GM19324 (cell line): Measurements from ENCODE around the gene PRKACG.
"Not testable (repeated sequence)": the region's sequence is repeated elsewhere in the genome, so short reads cannot be mapped to it uniquely, and the experiment has no call there.

ENCODE experiments used
- ATAC-seq: cut with Tn5 transposase; IDR thresholded peaks from one replicate; pipeline ENCODE4 v1.9.1; 2021; ENCODE audit warnings: mild to moderate bottlenecking, moderate library complexity; ENCODE audit not compliant: unreplicated experiment, low FRiP score

Gene PRKACG

DNA sequence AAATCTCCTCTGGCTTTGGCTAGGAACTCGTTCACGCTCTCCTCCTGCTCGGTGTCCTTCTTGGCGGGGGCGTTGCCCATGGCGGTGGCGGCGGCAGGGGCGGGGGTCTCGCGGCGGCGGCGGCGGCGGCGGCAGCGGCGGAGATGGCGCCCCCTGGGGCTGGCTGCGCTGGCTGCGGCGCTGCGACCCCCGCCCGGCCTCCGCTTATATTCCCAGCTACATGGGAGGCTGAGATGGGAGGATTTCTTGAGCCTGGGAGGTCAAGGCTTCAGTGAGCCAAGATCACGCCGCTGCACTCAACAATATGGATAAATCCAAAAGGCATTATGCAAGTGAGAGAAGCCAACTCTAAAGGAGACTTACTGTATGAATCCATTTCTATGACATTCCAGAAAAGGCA is at the start of gene PRKACG:
Gene PRKACG (minus strand): TSS at position 101 of the 400 bp plus-strand sequence. CDS start 21 bp downstream, at position 80.
- ATAC-seq = no peak

DNA sequence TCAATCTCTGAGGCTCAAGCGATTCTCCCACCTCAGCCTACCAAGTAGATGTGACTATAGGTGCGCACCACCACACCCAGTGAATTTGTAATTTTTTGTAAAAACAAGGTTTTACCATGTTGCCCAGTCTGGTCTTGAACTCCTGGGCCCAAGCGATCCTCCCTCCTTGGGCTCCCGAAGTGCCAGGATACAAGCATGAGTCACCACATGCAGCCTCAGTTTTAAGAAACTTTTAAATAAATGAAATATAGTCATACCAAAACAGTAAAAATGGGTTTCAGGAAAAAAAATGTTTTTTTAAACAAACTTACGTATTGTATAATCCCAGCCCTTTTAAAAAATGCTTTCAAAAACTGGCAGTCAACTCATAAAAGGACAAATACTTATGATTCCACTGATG is 48.3 kb upstream of the PRKACG start:
- ATAC-seq = no peak

DNA sequence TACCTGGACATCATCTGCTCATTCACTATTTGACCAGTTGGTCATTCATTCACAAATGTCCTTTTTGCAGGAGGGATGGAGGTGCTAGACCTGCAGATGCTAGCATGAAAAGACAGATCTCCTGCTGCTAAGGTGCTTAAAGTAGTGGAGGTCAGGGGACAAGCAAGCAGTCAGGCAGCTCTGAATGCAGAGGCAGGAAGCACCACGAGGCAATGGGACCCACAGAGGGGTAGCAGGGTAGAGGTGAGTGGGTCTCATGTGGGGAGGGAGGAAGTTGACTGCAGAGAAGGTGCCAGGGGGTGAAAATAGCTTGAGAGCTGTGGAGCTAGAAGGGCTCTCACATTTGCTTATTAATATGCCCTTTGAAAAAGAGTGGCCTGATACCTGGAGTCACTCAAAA is 46.9 kb upstream of the PRKACG start:
- ATAC-seq = no peak

DNA sequence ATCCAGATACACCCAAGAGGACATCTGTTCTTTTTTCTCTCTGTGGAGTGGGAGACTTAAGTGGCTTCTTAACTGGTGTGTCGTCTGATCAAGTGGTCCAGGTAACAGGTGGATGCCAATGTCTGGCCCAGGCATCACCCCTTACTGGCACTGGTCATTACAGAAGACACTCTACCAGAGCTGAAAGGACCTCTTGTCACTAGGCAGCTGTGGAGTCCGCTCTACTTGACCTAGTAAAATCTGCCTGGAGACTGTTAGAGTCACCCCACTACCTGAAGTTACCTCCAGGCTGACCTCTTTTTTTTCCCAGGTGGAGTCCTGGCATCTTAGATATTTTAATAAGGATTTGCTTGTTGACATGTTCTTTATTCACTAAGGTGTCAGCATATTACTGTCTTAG is 44.2 kb upstream of the PRKACG start:
- ATAC-seq = no peak

DNA sequence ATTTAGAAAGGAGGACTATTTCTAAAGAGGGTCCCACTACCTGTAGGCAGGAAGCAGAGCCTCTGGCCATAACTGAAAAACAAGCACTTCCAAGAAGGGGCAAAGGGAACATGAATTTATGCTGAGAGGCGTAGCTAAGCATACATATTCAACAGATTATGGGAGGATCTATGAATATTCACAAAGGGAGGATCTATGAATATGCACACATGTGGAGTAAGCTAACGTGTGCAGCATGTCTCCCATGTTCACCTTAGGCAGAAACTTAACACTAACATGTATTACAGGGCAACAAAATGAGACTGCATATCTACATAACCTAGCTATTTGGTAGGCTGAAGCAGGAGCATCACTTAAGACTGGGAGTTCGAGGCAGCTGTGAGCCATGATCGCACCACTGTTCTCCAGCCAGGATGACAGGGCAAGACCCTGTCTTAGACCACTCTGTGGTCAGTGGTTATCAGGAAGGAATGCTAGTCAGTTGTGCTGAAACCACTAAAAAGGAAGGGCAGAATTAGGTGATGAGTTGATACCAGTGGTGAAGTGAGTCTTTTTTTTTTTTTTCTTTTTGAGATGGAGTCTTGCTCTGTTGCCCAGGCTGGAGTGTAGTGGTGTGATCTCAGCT is 42.4 kb upstream of the PRKACG start:
- ATAC-seq = no peak

DNA sequence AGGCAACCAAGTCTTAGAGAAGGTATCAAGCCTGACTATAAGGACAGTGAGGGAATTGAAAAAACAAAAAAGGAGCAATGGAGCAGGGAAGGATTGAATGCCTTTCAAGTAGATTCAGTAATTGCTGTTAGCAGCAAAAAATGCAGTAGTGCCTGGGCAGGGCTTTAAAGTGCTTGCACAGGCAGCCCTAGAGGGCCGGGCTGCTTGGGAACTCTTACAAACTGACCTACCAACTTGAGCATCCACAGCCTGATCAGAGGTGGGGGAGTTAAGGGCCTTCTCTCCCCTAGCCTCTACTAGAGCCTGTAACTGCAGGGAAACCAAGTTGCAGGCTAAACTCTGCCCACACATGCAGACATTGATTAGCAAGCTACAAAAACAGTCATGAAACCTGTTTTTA is 41.1 kb upstream of the PRKACG start:
- ATAC-seq = no peak

DNA sequence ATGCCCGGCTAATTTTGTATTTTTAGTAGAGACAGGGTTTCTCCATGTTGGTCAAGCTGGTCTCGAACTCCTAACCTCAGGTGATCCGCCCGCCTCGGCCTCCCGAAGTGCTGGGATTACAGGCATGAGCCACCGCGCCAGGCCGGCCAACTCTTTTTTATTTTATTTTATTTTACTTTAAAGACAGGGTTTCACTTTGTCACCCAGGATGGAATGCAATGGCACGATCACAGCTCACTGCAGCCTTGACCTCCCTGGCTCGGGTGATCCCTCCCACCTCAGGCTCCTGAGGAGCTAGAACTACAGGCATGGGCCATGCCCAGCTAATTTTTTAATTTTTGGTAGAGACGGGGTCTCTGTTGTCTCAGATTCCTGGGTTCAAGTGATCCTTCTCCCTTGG is 37.0 kb upstream of the PRKACG start:
- not testable (repeated sequence) for ATAC-seq

DNA sequence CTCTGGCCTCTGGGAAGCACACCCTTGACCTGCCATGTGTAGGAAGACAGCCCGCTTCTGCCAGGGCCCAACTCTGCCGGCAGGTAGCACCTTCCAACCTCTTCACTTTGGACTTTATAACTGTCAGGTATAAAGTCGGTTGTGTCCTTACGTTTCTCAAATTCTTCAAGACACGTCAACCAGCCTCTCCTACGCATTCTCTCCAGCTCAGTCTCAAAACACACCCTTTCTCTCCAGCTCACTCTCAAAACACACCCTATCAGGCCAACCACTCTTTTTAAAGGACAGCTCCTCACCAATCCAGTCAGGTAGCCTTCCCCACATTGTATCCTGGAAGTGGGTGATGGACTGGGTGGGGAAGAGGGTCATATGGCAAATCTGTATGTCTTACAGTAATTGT is 35.2 kb upstream of the PRKACG start:
- no peak for ATAC-seq

DNA sequence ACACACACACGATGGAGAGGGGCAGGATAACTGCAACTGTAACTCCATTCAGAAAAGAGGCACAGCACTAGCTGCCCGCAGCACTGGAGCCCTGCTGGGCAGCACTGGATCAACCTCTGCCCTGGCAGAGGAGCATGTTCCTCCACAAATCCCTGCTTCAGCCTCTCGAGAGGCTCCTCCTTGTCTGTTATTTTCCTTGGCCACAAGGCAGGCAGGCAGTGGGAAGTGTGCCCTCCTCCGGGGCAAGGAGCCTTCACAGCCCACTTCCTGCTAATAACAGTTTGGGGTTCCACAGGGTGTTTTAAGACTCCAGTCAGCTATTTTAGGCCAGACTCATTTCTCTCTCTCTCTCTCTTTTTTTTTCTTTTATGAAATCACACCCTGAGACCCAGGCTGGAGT is 33.5 kb upstream of the PRKACG start:
- no peak for ATAC-seq

DNA sequence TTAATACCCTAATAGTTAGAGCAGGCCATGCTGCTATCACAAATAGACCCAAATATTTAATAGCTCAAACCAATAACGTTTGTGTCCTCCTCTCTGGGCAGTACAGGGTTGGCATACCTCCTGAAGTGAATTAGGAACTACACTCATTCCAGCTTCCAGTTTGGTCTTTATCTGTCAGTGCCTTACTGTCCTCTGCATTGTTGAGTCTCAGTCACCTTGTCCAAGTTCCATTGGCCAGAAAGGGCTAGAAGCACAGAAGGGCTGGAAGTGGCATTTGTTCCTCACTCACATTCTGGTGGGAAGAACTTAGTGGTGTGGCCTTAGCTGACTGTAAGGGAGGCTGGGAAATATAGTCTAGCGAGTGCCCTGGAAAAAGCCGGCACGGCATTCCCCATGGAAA is 32.8 kb upstream of the PRKACG start:
- ATAC-seq = no peak

DNA sequence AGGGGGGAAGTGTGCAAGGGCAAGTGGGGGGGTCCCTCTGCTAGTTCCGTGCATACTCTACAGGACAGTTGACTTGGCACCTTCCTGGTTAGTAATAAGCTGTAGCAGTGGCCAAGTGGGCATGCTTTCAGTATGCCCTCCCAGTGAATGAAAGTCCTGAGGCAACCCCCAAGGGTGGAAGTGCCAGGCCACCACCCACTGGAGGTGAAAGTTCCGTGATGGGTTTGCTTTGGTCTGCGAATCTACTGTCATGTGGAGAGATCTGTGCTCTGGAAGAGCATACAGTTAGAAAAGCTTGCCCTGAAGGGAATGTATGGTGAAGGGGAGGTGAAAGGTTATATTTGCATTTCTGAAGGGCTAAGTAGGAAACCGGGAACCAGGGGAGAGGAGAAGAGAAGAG is 31.9 kb upstream of the PRKACG start:
- no peak for ATAC-seq

DNA sequence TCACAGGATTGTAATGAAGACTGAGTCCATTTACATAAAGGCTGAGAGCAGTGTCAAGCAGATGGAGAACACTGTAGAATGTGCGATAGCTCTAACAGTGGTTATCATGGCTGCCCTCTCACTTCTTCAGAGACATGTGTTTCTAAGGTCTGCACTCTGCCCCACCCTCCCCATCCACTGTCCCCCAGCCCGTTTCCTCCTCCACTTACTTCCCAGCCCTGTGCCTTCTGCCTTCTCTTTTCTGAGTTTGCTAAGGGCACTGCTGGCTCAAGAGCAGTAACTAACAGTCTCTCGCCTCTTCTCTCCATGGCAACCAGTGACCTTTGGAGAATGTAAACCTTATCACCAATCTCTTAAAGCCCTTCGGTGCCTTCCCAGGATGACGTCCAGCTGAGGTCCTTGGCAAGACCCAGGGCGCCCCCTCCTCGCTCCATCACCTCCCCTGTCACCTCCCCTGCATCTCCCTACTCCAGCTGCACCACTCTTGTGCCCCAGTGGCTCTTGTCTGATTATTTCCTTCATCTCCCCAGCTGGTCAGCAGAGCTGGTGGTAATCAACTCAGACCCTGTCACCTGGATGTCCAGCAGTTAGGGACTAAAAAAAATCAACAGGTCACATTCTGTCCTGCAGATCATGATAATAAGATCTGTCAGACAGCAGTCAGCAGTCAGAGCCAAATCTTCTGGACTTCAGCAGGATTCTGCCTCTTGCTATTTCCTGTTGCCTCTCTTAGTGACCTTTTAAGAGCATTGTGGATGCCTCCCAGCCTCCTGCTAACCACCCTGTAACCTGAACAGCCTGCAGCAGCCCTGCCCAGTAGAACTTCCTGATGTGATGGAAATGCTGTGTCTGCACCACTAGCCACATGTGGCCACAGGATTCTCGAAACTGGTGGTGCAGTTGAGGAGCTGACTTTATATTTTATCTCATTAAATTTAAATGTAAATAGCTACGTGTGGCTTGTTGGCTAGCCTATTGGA is 30.6 kb upstream of the PRKACG start:
- no peak for ATAC-seq

DNA sequence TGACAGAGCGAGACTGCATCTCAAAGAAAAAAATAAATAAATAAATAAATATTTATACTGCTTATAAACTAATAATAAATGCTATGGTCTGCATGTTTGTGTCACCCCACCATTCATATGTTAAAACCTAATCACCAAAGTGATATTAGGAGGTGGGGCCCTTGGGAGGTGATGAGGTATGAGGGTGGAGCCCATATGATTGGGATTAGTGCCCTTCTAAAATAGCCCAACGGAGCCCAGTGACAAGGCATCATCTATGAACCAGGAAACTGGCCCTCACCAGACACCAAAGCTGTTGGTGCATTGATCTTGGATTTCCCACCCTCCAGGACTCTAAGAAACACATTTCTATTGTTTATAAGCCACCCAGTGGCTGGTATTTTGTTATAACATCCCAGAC is 26.7 kb upstream of the PRKACG start:
- no peak for ATAC-seq

DNA sequence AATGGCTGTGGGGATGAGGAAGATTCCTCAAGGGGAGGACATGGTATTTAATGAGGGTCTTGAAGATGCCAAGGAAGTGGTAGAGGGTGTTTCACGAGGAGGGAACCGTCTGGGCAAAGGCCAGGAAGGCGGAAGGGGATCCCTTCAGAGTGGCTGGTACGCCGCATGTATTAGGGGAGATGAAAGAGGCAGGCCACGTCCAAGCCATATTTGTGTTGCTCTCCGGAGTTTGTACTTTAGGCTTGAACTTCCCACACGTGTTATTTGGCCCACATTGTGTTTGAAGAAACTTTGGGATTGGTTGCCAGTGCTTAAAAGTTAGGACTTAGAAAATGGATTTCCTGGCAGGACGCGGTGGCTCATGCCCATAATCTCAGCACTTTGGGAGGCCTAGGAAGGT is 22.9 kb upstream of the PRKACG start:
- no peak for ATAC-seq

DNA sequence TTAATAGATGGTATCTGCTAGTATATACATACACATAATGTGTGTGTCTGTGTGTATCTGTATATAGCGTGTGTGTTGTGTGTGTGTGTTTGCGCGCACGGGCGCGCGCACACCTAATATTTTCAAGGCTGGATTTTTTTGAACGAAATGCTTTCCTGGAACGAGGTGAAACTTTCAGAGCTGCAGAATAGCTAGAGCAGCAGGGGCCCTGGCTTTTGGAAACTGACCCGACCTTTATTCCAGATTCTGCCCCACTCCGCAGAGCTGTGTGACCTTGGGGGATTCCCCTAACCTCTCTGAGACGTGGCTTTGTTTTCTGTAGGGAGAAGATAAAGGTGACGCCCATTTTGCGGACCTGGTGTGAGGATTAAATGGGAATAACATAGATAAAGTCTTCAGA is 22.4 kb upstream of the PRKACG start:
- no peak for ATAC-seq

DNA sequence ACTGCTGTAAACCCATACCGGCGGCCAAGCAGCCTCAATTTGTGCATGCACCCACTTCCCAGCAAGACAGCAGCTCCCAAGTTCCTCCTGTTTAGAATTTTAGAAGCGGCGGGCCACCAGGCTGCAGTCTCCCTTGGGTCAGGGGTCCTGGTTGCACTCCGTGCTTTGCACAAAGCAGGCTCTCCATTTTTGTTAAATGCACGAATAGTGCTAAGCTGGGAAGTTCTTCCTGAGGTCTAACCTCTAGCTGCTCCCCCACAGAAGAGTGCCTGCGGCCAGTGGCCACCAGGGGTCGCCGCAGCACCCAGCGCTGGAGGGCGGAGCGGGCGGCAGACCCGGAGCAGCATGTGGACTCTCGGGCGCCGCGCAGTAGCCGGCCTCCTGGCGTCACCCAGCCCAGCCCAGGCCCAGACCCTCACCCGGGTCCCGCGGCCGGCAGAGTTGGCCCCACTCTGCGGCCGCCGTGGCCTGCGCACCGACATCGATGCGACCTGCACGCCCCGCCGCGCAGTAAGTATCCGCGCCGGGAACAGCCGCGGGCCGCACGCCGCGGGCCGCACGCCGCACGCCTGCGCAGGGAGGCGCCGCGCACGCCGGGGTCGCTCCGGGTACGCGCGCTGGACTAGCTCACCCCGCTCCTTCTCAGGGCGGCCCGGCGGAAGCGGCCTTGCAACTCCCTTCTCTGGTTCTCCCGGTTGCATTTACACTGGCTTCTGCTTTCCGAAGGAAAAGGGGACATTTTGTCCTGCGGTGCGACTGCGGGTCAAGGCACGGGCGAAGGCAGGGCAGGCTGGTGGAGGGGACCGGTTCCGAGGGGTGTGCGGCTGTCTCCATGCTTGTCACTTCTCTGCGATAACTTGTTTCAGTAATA is 21.8 kb upstream of the PRKACG start, which contains the start of gene FXN:
Gene FXN (plus strand): TSS at position 315 of the 871 bp plus-strand sequence. CDS start 31 bp downstream, at position 346.
- ATAC-seq = peak; percentile 95

DNA sequence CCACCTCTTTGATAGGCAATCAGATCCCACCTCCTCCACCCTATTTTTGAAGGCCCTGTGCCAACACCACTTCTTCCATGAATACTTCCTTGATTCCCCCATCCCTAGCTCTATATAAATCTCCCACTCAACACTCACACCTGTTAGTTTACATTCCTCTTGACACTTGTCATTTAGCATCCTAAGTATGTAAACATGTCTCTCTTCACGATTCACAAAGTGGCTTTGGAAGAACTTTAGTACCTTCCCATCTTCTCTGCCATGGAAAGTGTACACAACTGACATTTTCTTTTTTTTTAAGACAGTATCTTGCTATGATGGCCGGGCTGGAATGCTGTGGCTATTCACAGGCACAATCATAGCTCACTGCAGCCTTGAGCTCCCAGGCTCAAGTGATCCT is 20.2 kb upstream of the PRKACG start:
- no peak for ATAC-seq

DNA sequence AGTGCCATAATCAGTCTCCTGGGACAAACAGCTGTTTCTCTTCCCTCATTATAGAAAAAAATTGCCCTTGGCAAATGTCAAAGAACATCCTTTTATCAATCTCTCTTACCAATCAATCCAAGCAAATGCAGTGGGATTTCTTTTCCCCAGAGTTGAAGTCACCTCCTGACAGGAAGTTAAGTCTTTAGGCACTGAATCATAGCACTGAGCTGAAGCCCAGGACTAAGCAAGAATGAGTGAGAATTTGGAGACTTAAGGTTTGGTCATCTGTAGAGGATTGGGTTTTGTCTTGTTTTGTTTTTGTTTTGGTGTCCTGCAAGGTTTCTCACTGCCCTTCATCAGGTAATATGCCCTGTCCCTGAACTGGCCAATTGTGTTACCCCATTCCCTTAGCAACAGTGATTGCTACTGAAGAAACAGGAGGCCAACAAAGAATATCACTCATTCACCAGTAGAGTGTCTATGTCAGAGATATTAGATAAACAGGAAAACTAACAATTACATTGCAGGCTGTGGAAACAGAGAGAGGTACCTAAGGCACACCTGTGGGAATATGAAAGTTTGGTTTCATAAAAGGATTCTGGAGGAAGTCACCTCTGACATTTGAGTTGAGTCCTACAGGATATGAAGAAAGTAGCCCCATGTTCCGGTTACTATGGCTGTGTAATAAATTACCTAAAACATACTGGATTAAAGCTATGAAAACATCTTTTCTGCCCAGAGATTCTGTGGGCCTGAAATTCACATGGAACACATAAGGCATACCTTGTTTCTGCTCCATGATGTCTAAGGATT is 17.1 kb upstream of the PRKACG start:
- no peak for ATAC-seq

DNA sequence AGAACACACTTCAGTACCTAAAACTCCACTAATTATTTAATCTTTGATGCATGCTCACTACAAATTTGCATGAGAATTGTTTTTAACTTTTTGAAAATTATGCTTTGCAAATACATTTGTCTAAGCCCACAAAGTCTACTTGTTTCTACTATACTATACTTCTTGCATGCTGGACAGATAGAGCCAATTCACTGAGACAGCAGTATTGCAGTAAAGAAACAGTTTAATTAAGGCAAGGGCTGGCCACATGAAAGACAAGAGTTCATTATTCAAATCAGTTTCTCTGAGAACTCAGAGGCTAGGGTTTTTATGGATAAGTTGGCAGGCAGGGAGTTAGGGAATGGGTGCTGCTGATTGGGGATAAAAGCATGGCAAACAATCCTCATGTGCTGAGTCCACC is 15.6 kb upstream of the PRKACG start:
- ATAC-seq = no peak

DNA sequence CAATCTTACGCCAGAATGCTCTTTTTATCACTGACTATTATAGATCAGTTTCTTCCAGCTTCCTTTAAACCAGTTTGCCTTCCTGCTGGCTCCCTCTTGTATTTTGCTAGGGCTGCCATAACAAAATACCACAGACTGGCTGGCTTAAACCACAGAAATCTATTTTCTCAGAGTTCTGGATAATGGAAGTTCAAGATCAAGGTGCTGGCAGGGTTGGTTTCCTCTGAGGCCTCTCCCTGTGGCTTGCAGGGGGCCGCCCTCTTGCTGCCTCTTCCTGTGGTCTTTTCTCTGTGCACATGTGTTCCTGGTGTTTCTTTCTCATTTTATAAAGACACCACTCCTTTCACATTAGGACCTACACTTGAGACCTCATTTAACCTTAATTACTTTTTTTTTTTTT is 14.8 kb upstream of the PRKACG start:
- ATAC-seq = no peak
